ENCODE measurements around the gene FRAS1. TPM values are rescaled to one million over a fixed set of nuclear protein-coding genes. Genes with fewer than 3 reads are reported as not detected.
"Not testable (repeated sequence)": the region's sequence is repeated elsewhere in the genome, so short reads cannot be mapped to it uniquely, and the experiment has no call there.

FRAS1 gene
- total RNA-seq, 2 donors from 2014 or later, result 0.07 to 0.10 TPM

DNA sequence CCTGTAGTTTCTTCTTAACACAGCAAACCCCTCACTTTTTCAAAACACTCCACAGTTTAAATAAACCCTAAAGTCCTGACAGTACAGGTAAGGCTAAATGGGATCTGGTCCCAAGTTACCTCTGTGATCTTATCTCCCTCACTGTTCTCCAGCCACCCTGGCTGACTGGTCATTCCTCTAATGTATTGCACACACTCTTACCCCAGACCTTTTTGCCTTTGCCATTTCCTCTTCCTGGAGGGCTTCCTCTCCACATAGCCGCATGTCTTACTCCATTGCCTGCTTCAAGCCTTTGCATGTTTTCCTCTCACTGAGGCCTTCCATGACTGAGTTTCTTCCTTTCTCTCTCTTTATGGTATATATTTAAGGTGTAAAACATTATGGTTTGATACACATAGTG is 474.9 kb downstream of the FRAS1 start:
- Mint-ChIP-seq H3K4me3 (no peak overlapping the region), H3K27ac (no peak overlapping the region), H3K4me1 (ENCODE audit: low read depth) (no peaks in the 10 kb centered on the region), H3K27me3 (ENCODE audit: low read depth) (peaks cover under 1% of the 10 kb centered on the region), H3K36me3 (ENCODE audit: insufficient read depth in 2 of 2) (no peaks in the 10 kb centered on the region), H3K9me3 (no peaks in the 10 kb centered on the region)
- no peak for ATAC-seq (replicated peaks in 1 of 2)
- no peak for DNase-seq

DNA sequence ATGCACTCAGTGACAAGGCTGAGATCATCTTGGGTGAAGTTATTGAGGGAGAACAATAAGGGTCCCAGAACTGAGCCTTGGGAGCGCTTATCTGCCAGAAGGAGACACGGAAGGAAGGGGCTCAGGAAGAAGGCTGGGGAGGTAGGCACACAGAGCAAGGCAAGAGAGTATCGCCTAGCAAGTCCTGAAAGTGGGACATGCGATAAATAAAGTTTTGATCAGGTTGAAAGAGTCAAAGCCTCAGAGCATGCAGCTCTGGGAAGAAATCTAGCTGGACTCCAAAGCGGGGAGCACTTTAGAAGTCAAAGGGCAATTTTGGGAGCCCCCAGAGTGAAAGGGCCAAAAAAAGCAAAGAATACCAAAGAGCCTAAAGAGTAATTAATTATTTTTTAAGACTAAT is 476.7 kb downstream of the FRAS1 start:
- no peak for ATAC-seq (replicated peaks in 1 of 2)

DNA sequence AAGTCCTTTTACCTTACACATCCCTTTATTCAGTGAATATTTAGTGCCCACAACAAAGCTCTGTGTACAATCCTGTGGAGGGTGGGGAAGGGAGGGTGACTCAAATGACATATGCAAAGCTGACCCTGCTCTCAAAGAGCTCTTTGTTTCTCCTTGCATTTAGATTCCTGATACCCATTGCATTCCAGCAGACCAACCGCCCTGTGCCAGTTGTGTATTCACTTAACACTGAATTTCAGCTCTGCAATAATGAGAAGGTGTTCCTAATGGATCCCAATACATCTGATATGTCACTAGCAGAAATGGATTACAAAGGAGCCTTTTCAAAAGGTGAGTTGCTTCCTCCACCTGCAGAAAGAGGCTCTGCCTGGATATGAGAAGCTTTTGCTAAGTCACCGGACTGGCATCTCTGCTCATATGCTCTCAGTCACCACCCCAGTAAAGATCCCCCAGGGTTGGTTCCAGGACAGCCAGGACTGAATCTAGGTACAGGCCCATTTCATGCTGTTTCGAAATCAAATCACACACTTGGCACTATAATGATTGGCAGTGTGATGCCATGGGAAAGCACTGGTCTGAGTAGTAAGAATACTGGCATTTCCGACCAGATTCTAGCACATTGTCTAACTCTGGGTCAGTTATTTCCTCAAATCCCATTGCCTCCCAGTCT is 477.3 kb downstream of the FRAS1 start:
- ATAC-seq (replicated peaks in 1 of 2), result no peak
- no peak overlapping the region for H3K4me3 Mint-ChIP-seq
- DNase-seq, result no peak
- H3K9me3 Mint-ChIP-seq, result no peaks in the 10 kb centered on the region
- no peaks in the 10 kb centered on the region for H3K4me1 Mint-ChIP-seq (ENCODE audit: low read depth)
- H3K36me3 Mint-ChIP-seq (ENCODE audit: insufficient read depth in 2 of 2), result no peaks in the 10 kb centered on the region
- H3K27me3 Mint-ChIP-seq (ENCODE audit: low read depth), result peaks cover 5% of the 10 kb centered on the region
- no peak overlapping the region for H3K27ac Mint-ChIP-seq

More for the DNA sequence above, 476.7 kb downstream of the FRAS1 start:
- no peak for DNase-seq
- peaks cover 5% of the 10 kb centered on the region for H3K27me3 Mint-ChIP-seq (ENCODE audit: low read depth)
- H3K36me3 Mint-ChIP-seq (ENCODE audit: insufficient read depth in 2 of 2), result no peaks in the 10 kb centered on the region
- no peaks in the 10 kb centered on the region for H3K9me3 Mint-ChIP-seq
- H3K4me3 Mint-ChIP-seq, result no peak overlapping the region
- no peaks in the 10 kb centered on the region for H3K4me1 Mint-ChIP-seq (ENCODE audit: low read depth)
- H3K27ac Mint-ChIP-seq, result no peak overlapping the region

DNA sequence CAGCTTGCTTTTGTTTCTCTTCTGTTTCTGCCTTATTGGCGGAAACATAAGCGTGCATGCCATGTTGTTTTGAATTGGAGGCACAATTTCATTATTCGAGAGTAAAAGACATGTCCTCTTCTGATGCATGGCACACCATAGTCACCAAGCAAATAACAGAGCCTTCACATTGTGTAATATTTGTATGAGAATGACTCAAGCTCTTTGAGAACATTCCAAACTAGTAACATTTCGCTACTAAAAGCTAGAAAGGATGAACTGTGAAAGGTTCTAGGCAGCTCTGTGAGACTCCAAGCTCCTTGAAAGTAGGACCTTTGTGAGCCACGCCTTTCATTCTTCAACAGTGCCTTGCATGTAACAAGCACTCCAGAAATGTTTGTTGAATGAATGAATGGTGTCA is 485.2 kb downstream of the FRAS1 start:
- Mint-ChIP-seq H3K36me3 (ENCODE audit: insufficient read depth in 2 of 2) (peaks cover 0 to 3% of the 10 kb centered on the region in 2 donors), H3K27ac (no peak overlapping the region), H3K4me1 (ENCODE audit: low read depth) (peaks cover 12% of the 10 kb centered on the region), H3K9me3 (no peaks in the 10 kb centered on the region), H3K4me3 (no peak overlapping the region), H3K27me3 (ENCODE audit: low read depth) (peaks cover 14% of the 10 kb centered on the region)
- DNase-seq (no peak), ATAC-seq (replicated peaks in 1 of 2) (no peak)

DNA sequence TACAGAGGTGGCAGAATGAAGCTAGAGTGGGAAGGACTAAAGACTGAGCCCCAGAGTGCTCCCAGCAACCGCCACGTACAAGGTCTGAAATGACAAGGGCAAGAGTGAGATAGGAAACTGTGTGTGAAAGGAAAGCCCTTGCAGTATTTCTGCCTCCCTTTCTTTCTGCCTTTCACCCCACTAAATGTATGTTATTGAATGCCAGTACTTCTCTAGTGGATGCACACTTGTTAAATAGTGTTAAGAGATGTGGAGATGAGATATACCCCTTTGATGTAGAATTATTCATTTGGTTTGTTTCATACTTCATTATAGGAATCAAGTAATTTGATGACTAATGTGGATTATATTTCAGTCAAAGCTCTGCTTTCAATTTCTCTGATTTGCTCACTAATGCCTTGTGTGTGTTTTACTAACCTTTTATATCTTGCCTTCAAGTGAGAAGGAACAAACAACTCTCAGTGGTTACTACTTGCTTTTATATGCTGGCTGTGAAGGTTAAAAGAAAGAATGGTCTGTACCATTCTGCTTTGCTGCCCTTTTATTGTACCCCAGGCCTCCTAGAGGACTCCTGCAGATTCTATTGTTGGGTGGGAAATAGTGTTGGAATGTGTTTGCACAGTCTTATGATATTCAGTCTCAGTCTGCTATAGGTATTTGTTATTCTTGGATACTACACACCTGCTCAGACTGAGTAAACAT is 486.5 kb downstream of the FRAS1 start:
- Mint-ChIP-seq H3K36me3 (ENCODE audit: insufficient read depth in 2 of 2) (peaks cover 0 to 3% of the 10 kb centered on the region in 2 donors), H3K27ac (no peak overlapping the region), H3K4me3 (no peak overlapping the region), H3K9me3 (no peaks in the 10 kb centered on the region), H3K27me3 (ENCODE audit: low read depth) (peaks cover 13% of the 10 kb centered on the region), H3K4me1 (ENCODE audit: low read depth) (peaks cover 12% of the 10 kb centered on the region)
- peak; percentile 81 to 85 for ATAC-seq (replicated peaks in 1 of 2)
- DNase-seq, result no peak

DNA sequence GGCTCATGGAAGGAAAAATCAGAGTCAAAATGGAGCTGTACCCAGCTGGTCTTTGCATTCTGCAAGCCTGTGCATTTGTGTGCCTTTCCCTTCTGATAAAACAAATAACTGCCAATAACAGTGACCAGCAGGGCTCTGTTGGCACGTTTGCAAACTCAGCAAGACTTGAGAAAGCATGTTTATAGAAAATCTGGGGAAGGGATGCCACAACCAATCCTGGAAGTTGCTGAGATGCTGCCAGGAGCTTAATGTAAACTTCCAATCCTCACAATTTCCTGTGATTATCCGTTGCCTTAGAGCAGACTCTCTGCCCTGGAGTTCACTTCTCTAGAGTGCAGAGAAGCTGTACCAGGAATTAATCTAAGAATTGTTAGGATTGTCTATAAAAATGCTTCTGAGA is 487.6 kb downstream of the FRAS1 start:
- Mint-ChIP-seq H3K27me3 (ENCODE audit: low read depth) (peaks cover 14% of the 10 kb centered on the region), H3K4me3 (no peak overlapping the region), H3K36me3 (ENCODE audit: insufficient read depth in 2 of 2) (peaks cover 0 to 3% of the 10 kb centered on the region in 2 donors), H3K27ac (no peak overlapping the region), H3K4me1 (ENCODE audit: low read depth) (peaks cover 12% of the 10 kb centered on the region), H3K9me3 (no peaks in the 10 kb centered on the region)
- ATAC-seq (replicated peaks in 1 of 2) (no peak), DNase-seq (no peak)

DNA sequence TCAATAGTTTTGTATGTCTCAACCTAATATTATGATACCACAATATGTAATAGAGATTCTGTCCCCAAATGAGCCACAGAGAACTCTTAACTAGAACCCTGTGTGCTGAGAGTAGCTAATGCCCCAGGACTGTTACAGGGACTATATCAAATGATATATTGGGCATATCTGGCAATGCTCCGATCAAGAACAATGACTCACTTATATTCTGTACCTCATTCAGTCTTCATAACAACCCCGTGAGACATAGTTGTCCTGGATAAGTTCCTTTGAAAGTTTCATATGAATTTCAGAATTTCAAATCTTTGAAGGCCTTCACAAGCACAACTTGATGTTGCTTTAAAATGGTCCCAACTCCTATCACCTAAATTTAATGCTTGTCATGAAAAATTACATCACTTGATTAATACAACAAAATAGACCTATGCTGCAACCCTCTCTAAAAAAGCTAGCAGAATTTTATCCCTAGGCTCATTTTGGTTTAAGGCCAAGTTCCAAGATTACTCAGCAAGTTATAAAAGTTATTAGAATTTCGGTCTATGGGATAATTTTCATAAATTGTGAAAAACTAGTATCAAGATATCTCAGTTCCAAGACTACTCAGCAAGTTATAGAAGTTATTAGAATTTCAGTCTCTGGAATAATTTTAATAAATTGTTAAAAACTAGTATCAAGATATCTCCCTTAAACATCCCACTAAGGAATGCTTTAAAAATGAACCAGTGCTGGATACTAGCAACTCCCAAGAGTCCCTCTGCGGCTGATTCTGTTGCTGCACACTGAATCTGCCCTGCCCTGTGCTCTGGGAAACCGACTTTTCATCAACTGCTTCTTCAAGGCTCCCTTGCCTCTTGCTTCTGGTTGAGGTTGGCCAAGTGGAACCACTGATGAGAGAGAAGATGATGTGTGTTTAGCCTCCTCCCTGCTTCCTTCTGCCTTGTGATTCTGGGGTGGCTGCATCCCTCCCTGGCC is 488.4 kb downstream of the FRAS1 start:
- Mint-ChIP-seq H3K4me3 (no peak overlapping the region), H3K9me3 (no peaks in the 10 kb centered on the region), H3K4me1 (ENCODE audit: low read depth) (peaks cover 12% of the 10 kb centered on the region), H3K36me3 (ENCODE audit: insufficient read depth in 2 of 2) (peaks cover 0 to 3% of the 10 kb centered on the region in 2 donors), H3K27ac (no peak overlapping the region), H3K27me3 (ENCODE audit: low read depth) (peaks cover 23% of the 10 kb centered on the region)
- no peak for DNase-seq
- ATAC-seq (replicated peaks in 1 of 2), result no peak

DNA sequence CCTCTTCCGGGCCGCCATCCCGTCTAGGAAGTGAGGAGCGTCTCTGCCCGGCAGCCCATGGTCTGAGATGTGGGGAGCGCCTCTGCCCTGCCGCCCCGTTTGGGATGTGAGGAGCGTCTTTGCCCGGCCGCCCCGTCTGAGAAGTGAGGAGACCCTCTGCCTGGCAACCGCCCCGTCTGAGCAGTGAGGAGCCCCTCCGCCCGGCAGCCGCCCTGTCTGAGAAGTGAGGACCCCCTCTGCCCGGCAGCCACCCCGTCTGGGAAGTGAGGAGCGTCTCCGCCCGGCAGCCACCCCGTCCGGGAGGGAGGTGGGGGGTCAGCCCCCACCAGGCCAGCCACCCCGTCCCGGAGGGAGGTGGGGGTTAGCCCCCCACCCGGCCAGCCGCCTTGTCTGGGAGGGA is 490.8 kb downstream of the FRAS1 start:
- ATAC-seq (replicated peaks in 1 of 2); DNase-seq; H3K4me3 Mint-ChIP-seq; H3K27ac Mint-ChIP-seq; H3K9me3 Mint-ChIP-seq; H3K36me3 Mint-ChIP-seq (ENCODE audit: insufficient read depth in 2 of 2): not testable (repeated sequence)
- Mint-ChIP-seq H3K4me1 (ENCODE audit: low read depth) (peaks cover 25% of the 10 kb centered on the region), H3K27me3 (ENCODE audit: low read depth) (peaks cover 26% of the 10 kb centered on the region)

DNA sequence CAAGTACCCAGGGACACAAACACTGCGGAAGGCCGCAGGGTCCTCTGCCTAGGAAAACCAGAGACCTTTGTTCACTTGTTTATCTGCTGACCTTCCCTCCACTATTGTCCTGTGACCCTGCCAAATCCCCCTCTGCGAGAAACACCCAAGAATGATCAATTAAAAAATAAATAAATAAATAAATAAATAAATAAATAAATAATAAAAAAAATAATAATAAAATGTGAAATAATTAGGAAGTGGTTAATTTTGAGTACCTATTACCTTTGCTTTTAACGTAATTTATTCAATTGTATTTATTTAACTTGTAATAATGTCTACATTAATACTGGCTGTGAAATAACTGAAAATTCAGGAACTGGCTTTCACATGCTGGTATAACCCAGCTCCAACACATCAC is 491.8 kb downstream of the FRAS1 start:
- H3K9me3 Mint-ChIP-seq; DNase-seq; H3K27ac Mint-ChIP-seq; H3K4me3 Mint-ChIP-seq; ATAC-seq (replicated peaks in 1 of 2); H3K36me3 Mint-ChIP-seq (ENCODE audit: insufficient read depth in 2 of 2): not testable (repeated sequence)
- peaks cover 35% of the 10 kb centered on the region for H3K27me3 Mint-ChIP-seq (ENCODE audit: low read depth)
- H3K4me1 Mint-ChIP-seq (ENCODE audit: low read depth), result peaks cover 18% of the 10 kb centered on the region

DNA sequence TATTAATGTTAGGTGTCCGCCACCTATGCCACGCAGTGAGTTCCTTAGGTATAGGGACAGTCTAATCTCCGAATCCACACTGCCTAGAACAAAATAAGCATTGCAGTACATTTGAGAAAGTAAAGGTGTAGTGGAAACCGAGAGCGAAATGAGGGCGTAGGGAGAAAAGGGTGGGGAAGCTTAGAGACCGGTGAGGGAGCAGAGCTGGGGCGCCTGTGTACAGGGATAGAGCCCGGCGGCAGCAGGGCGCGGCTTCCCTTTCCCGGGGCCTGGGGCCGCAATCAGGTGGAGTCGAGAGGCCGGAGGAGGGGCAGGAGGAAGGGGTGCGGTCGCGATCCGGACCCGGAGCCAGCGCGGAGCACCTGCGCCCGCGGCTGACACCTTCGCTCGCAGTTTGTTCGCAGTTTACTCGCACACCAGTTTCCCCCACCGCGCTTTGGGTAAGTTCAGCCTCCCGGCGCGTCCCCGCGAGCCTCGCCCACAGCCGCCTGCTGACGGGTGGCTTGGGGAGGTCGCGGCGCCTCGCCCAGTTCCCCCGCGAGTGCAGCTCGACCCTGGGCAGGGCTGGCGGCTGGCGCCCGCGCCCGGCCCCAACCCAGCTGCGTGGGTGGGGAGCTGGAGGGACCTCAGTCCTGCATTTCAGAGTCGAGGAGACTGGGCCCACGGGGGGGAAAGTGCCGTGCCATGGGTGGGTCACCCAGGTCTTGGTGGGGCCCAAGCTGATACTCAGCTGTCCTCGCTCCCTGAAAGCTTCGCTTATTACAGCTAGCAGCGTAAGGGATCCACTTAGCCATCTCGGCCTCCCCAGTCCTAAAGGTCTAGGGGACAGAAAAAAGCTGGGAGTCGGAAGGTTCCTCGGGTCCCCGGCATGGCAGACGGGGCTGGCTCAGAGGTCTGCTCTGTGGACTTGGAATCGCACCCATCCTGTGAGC is 494.6 kb downstream of the FRAS1 start, which contains the start of gene ANXA3:
Gene ANXA3, plus strand, starts transcription at position 351 of the 932 bp plus-strand sequence. CDS start 2,704 bp downstream, outside the sequence.
- Mint-ChIP-seq H3K27me3 (ENCODE audit: low read depth) (peaks cover 33% of the 10 kb centered on the region), H3K36me3 (ENCODE audit: insufficient read depth in 2 of 2) (peaks cover 0 to 3% of the 10 kb centered on the region in 2 donors), H3K9me3 (no peaks in the 10 kb centered on the region), H3K4me3 (peak within 1 kb of the TSS; percentile 78 to 87), H3K27ac (peak within 1 kb of the TSS; percentile 9), H3K4me1 (ENCODE audit: low read depth) (peaks cover 15% of the 10 kb centered on the region)
- DNase-seq (peak; percentile 10 to 25), ATAC-seq (replicated peaks in 1 of 2) (peak; percentile 62 to 71)

DNA sequence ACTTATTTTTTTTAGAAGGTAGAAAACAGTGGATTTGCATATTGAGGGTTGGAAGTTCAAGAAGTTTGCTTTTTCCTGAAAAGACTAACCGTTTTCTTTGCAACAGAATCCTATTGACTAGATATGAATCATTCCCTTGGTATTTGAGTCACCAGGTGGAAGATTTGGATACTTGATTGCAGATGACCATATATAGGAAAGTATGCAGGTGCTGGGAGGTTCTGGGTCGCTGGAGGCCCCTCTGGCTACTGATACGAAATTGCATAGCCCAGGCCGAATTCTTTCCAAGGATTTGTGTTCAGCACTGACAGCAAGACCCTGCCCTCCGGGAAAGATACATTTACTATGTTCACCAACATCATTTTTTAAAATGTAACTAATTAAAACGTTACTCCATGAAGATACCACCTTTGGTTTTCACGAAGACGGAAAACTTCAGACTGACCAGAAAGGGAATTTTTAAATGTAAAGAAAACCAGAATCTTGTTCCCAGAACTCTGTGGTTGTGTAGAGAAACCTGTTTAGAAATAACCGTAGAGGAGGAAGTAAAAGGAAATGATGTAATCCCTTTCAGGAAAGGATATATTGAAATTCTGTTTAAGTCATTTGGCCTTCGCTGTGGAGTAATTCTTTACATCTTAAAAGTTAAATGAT is 495.4 kb downstream of the FRAS1 start:
- no peaks in the 10 kb centered on the region for H3K36me3 Mint-ChIP-seq (ENCODE audit: insufficient read depth in 2 of 2)
- H3K9me3 Mint-ChIP-seq, result no peaks in the 10 kb centered on the region
- peak overlapping the region in 1 of 2 donors; percentile 87 for H3K4me3 Mint-ChIP-seq
- H3K4me1 Mint-ChIP-seq (ENCODE audit: low read depth), result peaks cover 15% of the 10 kb centered on the region
- peak in 1 of 2 donors; percentile 54 for ATAC-seq (replicated peaks in 1 of 2)
- DNase-seq, result no peak
- H3K27ac Mint-ChIP-seq, result no peak overlapping the region
- H3K27me3 Mint-ChIP-seq (ENCODE audit: low read depth), result peaks cover 33% of the 10 kb centered on the region

DNA sequence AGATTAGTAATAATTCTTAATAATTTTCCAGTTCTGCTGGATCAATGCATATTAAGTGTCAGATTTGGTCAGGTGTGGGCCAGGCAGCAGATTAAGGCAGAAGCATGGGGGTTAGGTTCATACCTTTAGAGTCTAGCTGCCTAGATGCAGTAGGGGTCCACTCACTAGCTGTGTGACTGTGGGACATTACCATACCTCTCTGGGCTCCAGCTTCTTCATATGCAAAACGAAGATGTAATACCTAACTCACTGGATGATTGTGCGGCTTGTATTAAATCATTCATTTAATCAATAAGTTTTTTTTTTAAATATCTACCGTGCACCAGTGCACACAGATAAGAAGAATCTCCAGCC is 495.9 kb downstream of the FRAS1 start:
- no peak overlapping the region for H3K4me3 Mint-ChIP-seq
- H3K9me3 Mint-ChIP-seq, result no peaks in the 10 kb centered on the region
- H3K36me3 Mint-ChIP-seq (ENCODE audit: insufficient read depth in 2 of 2), result no peaks in the 10 kb centered on the region

More for the DNA sequence above, 495.9 kb downstream of the FRAS1 start:
- DNase-seq, result no peak
- no peak for ATAC-seq (replicated peaks in 1 of 2)
- Mint-ChIP-seq H3K27ac (no peak overlapping the region), H3K27me3 (ENCODE audit: low read depth) (peaks cover 33% of the 10 kb centered on the region), H3K4me1 (ENCODE audit: low read depth) (peaks cover 15% of the 10 kb centered on the region)
